NCI-H1417 treated with DMSO at 0.1 percent for 48 hours (cell line): ENCODE data around the gene COLEC12.

Source experiments
- DNase-seq: peaks from one replicate; lab custom pipeline; 2025; lab: John Stamatoyannopoulos, UW

The COLEC12 gene

GRCh38 chr18:500632-501405 is at the start of gene COLEC12:
Gene COLEC12 (minus strand): TSS chr18:500701. CDS start chr18:500514, 187 bp downstream.
- DNase-seq = no peak

- DNase-seq = no peak
Observed at GRCh38 chr18:549967-550366, 49.5 kb upstream of the COLEC12 start.

- no peak for DNase-seq
Observed at GRCh38 chr18:543447-544078, 43.1 kb upstream of the COLEC12 start.

- no peak for DNase-seq
Observed at GRCh38 chr18:533995-534601, 33.6 kb upstream of the COLEC12 start.

- DNase-seq = no peak
Observed at GRCh38 chr18:532632-533031, 32.1 kb upstream of the COLEC12 start.

- DNase-seq = no peak
Observed at GRCh38 chr18:532018-532417, 31.5 kb upstream of the COLEC12 start.

GRCh38 chr18:527146-527545 is 26.6 kb upstream of the COLEC12 start:
- no peak for DNase-seq

GRCh38 chr18:526681-527080 is 26.2 kb upstream of the COLEC12 start:
- DNase-seq = no peak

- DNase-seq = no peak
Observed at GRCh38 chr18:525036-525797, 24.7 kb upstream of the COLEC12 start.

GRCh38 chr18:524466-524865 is 24.0 kb upstream of the COLEC12 start:
- no peak for DNase-seq

GRCh38 chr18:523561-523960 is 23.1 kb upstream of the COLEC12 start:
- no peak for DNase-seq

GRCh38 chr18:519019-519879 is 18.7 kb upstream of the COLEC12 start:
- no peak for DNase-seq

- DNase-seq = no peak
Observed at GRCh38 chr18:518081-518480, 17.6 kb upstream of the COLEC12 start.

GRCh38 chr18:515838-516237 is 15.3 kb upstream of the COLEC12 start:
- DNase-seq = no peak

GRCh38 chr18:515156-515815 is 14.8 kb upstream of the COLEC12 start:
- DNase-seq = no peak

GRCh38 chr18:513826-514530 is 13.5 kb upstream of the COLEC12 start:
- DNase-seq = no peak

GRCh38 chr18:512957-513356 is 12.5 kb upstream of the COLEC12 start:
- no peak for DNase-seq

- DNase-seq = no peak
Observed at GRCh38 chr18:508835-509234, 8.3 kb upstream of the COLEC12 start.

GRCh38 chr18:507636-508035 is 7.1 kb upstream of the COLEC12 start:
- DNase-seq = no peak

- no peak for DNase-seq
Observed at GRCh38 chr18:506801-507200, 6.3 kb upstream of the COLEC12 start.
